SU-DHL-6 (cell line): ENCODE measurements around the gene PLAGL2.
"Not testable (repeated sequence)": the region's sequence is repeated elsewhere in the genome, so short reads cannot be mapped to it uniquely, and the experiment has no call there.

ENCODE experiments used
- H2AFZ ChIP-seq: fragments of 200-600 bp; sonication (generic); 2 replicates; pipeline ENCODE4 v1.6.1; 2014; ENCODE audit warnings: low read depth, mild to moderate bottlenecking, moderate library complexity, mixed read lengths, antibody characterized with exemption, low read length; ENCODE audit not compliant: severe bottlenecking
- H3F3A ChIP-seq: fragments of 200-600 bp; shearing (Covaris generic); 2 replicates; pipeline ENCODE4 v1.6.0; 2016; ENCODE audit warnings: antibody characterized with exemption, mild to moderate bottlenecking; ENCODE audit not compliant: insufficient read depth
- H3K27ac ChIP-seq: fragments of 200-600 bp; sonication (generic); 2 replicates; pipeline ENCODE4 v1.5.1; 2016; ENCODE audit warnings: low read depth, mild to moderate bottlenecking, low read length, moderate library complexity, mixed read lengths
- H3K27me3 ChIP-seq: fragments of 200-600 bp; sonication (generic), shearing (Covaris generic); 2 replicates; pipeline ENCODE4 v1.6.0; 2014; ENCODE audit warnings: mild to moderate bottlenecking, low read length
- H3K36me3 ChIP-seq: fragments of 200-600 bp; sonication (generic); 2 replicates; pipeline ENCODE4 v1.6.1; 2014; ENCODE audit warnings: mild to moderate bottlenecking, low read length, mixed read lengths
- H3K4me2 ChIP-seq: fragments of 300-600, 200-600 bp; shearing (Covaris generic), sonication (generic); 2 replicates; pipeline ENCODE4 v1.6.0; 2014; ENCODE audit warnings: low read length, low read depth, mild to moderate bottlenecking; ENCODE audit not compliant: poor library complexity, severe bottlenecking
- H3K4me3 ChIP-seq: fragments of 200-600 bp; sonication (generic); 2 replicates; pipeline ENCODE4 v1.5.1; 2014; ENCODE audit warnings: antibody characterized with exemption, low read length, mild to moderate bottlenecking, mixed read lengths; ENCODE audit not compliant: insufficient read depth, poor library complexity, severe bottlenecking
- H3K79me2 ChIP-seq: fragments of 200-600 bp; sonication (generic); 2 replicates; pipeline ENCODE4 v1.6.1; 2014; ENCODE audit warnings: mild to moderate bottlenecking, low read length, moderate library complexity; ENCODE audit not compliant: insufficient read depth
- H3K9ac ChIP-seq: fragments of 200-600 bp; sonication (generic); 2 replicates; pipeline ENCODE4 v1.7.0; 2014; ENCODE audit warnings: mild to moderate bottlenecking, low read length
- H3K9me2 ChIP-seq: fragments of 200-600 bp; sonication (generic); replicated peaks from 2 replicates; pipeline ENCODE4 v1.6.1; 2014; ENCODE audit warnings: low read length; ENCODE audit not compliant: insufficient read depth
- H3K9me3 ChIP-seq: fragments of 200-600 bp; sonication (generic); 2 replicates; pipeline ENCODE4 v1.6.1; 2014; ENCODE audit warnings: low read length, mixed read lengths; ENCODE audit not compliant: insufficient read depth
- H4K20me1 ChIP-seq: fragments of 200-600 bp; sonication (generic); 2 replicates; pipeline ENCODE4 v1.6.1; 2014; ENCODE audit warnings: low read depth, mild to moderate bottlenecking, antibody characterized with exemption, low read length, moderate library complexity, mixed read lengths
- EZH2phosphoT487 ChIP-seq: fragments of 200-600 bp; sonication (generic), shearing (Covaris generic); conservative IDR thresholded peaks from 2 replicates; pipeline ENCODE4 v1.6.1; 2018; ENCODE audit warnings: mild to moderate bottlenecking, antibody characterized with exemption, low read length, moderate library complexity, mixed read lengths
- TF ChIP-seq, protein P1 (sequence below): fragments of 200-600 bp; sonication (generic); IDR thresholded peaks from one replicate; pipeline ENCODE4 v1.5.1; 2017; ENCODE audit warnings: antibody characterized with exemption, mild to moderate bottlenecking, low read length, moderate library complexity; ENCODE audit not compliant: insufficient read depth, poor library complexity, severe bottlenecking

The PLAGL2 gene

GRCh38 chr20:32199006-32199405 is 8.5 kb downstream of the PLAGL2 start:
- peaks cover 41% of the 10 kb centered on the region for H3K79me2 ChIP-seq

DNA sequence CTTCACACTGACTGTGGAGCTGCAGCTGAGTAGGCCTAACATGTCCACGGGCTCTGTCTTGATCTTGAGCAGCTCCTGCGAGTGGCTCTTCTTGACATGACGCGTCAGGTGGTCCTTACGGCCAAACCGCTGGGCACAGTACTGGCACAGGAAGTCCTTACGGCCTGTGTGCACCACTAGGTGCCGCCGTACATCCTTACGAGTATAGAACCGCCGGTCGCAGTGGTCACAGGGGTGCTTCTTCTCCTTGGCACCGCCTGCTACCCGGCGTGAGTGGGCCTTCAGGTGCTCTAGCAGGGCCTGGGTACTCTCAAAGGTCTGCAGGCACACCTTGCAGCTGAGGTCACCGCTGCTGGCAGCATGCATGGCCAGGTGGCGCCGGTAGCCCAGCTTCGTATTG is 10.4 kb downstream of the PLAGL2 start:
- Histone ChIP-seq H3K79me2 (peaks cover 22% of the 10 kb centered on the region), H3K36me3 (peaks cover 11% of the 10 kb centered on the region; the same call in 1 of the 2 replicates)
- H3K9me2 ChIP-seq, H3K9me3 ChIP-seq, H4K20me1 ChIP-seq, H3K4me3 ChIP-seq, H3K4me2 ChIP-seq, H3K27me3 ChIP-seq, H2AFZ ChIP-seq, H3K27ac ChIP-seq, H3F3A ChIP-seq, H3K9ac ChIP-seq: not testable (repeated sequence)

More at GRCh38 chr20:32199006-32199405, 8.5 kb downstream of the PLAGL2 start:
- H3K4me3 ChIP-seq = no peak overlapping the region
- TF ChIP-seq, protein P1, sequence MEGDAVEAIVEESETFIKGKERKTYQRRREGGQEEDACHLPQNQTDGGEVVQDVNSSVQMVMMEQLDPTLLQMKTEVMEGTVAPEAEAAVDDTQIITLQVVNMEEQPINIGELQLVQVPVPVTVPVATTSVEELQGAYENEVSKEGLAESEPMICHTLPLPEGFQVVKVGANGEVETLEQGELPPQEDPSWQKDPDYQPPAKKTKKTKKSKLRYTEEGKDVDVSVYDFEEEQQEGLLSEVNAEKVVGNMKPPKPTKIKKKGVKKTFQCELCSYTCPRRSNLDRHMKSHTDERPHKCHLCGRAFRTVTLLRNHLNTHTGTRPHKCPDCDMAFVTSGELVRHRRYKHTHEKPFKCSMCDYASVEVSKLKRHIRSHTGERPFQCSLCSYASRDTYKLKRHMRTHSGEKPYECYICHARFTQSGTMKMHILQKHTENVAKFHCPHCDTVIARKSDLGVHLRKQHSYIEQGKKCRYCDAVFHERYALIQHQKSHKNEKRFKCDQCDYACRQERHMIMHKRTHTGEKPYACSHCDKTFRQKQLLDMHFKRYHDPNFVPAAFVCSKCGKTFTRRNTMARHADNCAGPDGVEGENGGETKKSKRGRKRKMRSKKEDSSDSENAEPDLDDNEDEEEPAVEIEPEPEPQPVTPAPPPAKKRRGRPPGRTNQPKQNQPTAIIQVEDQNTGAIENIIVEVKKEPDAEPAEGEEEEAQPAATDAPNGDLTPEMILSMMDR = no peak
- TF ChIP-seq EZH2phosphoT487 = no peak
- peaks cover 11% of the 10 kb centered on the region; the same call in 1 of the 2 replicates for H3K36me3 ChIP-seq
- peaks cover 7% of the 10 kb centered on the region; the same call in 1 of the 2 replicates for H4K20me1 ChIP-seq
- H3F3A ChIP-seq = no peaks in the 10 kb centered on the region
- H3K4me2 ChIP-seq = no peak overlapping the region
- H2AFZ ChIP-seq = no peak overlapping the region
- no peaks in the 10 kb centered on the region for H3K9me3 ChIP-seq
- no peak overlapping the region for H3K9ac ChIP-seq
- H3K9me2 ChIP-seq = no peaks in the 10 kb centered on the region
- H3K27ac ChIP-seq = no peak overlapping the region
- no peaks in the 10 kb centered on the region for H3K27me3 ChIP-seq

DNA sequence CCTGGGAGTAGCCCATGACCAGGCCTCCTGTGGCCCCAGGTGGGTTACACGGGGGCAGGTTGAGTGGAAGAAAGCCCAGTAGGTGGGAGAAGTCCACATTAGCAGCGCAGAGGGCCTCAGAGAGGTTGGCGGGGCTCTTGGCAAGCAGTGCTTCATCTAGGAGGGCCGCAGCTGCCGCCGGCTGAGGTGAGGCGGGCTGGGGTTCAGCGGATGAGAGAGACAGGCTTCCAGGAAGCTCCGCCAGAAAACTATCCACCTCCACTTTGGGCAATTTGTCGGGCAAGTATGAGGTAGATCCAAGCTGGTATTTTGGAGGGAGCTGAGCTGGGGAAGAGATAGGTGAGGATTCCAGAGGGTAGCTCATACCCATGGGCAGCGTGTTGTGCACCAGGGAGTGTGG is 10.9 kb downstream of the PLAGL2 start:
- peaks cover 11% of the 10 kb centered on the region; the same call in 1 of the 2 replicates for H3K36me3 ChIP-seq
- not testable (repeated sequence) for H3K9me2 ChIP-seq

GRCh38 chr20:32195581-32195980 is 12.0 kb downstream of the PLAGL2 start:
- Histone ChIP-seq H2AFZ (no peak overlapping the region), H3K27me3 (no peaks in the 10 kb centered on the region), H3K9ac (no peak overlapping the region), H3K4me2 (no peak overlapping the region), H3K27ac (no peak overlapping the region), H3F3A (no peaks in the 10 kb centered on the region), H3K36me3 (peaks cover 11% of the 10 kb centered on the region; the same call in 1 of the 2 replicates), H3K9me3 (no peaks in the 10 kb centered on the region), H3K9me2 (no peaks in the 10 kb centered on the region), H3K4me3 (no peak overlapping the region), H3K79me2 (peaks cover 7% of the 10 kb centered on the region), H4K20me1 (no peaks in the 10 kb centered on the region; the same call in 1 of the 2 replicates)
- TF ChIP-seq, protein P1 = no peak
- TF ChIP-seq EZH2phosphoT487 = no peak

More for the DNA sequence above, 10.9 kb downstream of the PLAGL2 start:
- H2AFZ ChIP-seq, H3F3A ChIP-seq, H3K27ac ChIP-seq, H4K20me1 ChIP-seq, H3K9ac ChIP-seq, H3K27me3 ChIP-seq, H3K4me3 ChIP-seq, H3K4me2 ChIP-seq, H3K9me3 ChIP-seq: not testable (repeated sequence)
- peaks cover 17% of the 10 kb centered on the region for H3K79me2 ChIP-seq
